Left ventricle myocardium inferior (tissue), 1 donor: ENCODE data around the gene EIF5AL1. TPM values are rescaled to one million over a fixed set of nuclear protein-coding genes. Genes with fewer than 3 reads are reported as not detected.

Experiments
- DNase-seq: peaks from one replicate; pipeline ENCODE4 v3.0.0-alpha.2; 2020
- H3K27ac ChIP-seq: fragments of 200-600 bp; replicated peaks from 2 replicates; pipeline ENCODE4 v1.8.0; 2021
- H3K27me3 ChIP-seq: fragments of 200-600 bp; 2 replicates; pipeline ENCODE4 v1.8.0; 2021; ENCODE audit warnings: low read depth
- H3K36me3 ChIP-seq: fragments of 200-600 bp; 2 replicates; pipeline ENCODE4 v1.8.0; 2021
- H3K4me1 ChIP-seq: fragments of 200-600 bp; 2 replicates; pipeline ENCODE4 v1.8.0; 2021
- H3K4me3 ChIP-seq: fragments of 200-600 bp; 2 replicates; pipeline ENCODE4 v1.8.0; 2021; ENCODE audit warnings: mild to moderate bottlenecking, moderate library complexity
- H3K9me3 ChIP-seq: fragments of 200-600 bp; replicated peaks from 2 replicates; pipeline ENCODE4 v1.8.0; 2021
- intact Hi-C: fragments of 100-400 bp; cut with micrococcal nuclease; formaldehyde crosslinking; loops from one replicate; pipeline ENCODE4 v1.11.0; 2022
- total RNA-seq: library from RNA; stranded (reverse); fragmentation: NEBNext Ultra II Directional; extraction: Animal tissue kit (Norgen Biotek cat#: 25700); gene quantifications from one replicate; pipeline ENCODE4 v1.2.1, GENCODE V29; 2021
- TF ChIP-seq, protein P1 (sequence below): fragments of 200-600 bp; IDR thresholded peaks from 2 replicates; pipeline ENCODE4 v1.8.0; 2021; ENCODE audit warnings: antibody characterized with exemption, mild to moderate bottlenecking, borderline replicate concordance
- donor health status: DM: no; HTN: yes; CAD: no; lungs with severe emphysema.

The EIF5AL1 gene
- total RNA-seq, 1 donor from 2014 or later: 0.05 TPM

DNA sequence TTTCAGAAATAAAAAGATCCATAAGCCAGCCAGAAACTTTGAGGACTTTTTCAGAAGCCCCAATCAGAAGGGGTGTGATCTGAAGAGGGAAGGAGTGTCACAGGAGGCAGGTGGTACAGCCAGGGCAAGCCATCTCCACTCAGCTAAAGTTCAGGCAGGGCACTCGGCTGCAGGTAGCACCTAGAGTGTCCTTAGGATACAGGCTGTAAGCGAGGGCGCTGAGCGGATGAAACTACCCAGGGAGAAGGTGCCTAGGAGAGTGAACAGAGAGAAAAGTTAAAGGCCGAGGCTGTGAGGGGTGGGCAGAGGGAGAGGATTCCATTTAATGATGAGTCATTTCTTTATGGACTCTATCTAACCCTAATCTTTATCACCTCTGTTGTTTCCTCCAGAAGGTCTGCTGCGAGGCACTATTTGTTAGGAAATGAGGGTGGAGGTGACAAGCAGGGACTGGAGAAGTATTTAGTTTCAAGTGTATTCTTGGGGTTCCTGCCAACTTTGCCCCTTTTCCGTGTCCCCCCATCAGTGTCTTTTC, 37.1 kb upstream of the EIF5AL1 start:
- intact Hi-C loops: no loop called here
- H3K4me3 ChIP-seq: no peak overlapping the region
- no peak overlapping the region for H3K27ac ChIP-seq
- no peaks in the 10 kb centered on the region for H3K27me3 ChIP-seq
- no peaks in the 10 kb centered on the region for H3K36me3 ChIP-seq
- no peak for DNase-seq
- H3K9me3 ChIP-seq: no peaks in the 10 kb centered on the region
- peaks cover 10% of the 10 kb centered on the region for H3K4me1 ChIP-seq
- TF ChIP-seq, protein P1, sequence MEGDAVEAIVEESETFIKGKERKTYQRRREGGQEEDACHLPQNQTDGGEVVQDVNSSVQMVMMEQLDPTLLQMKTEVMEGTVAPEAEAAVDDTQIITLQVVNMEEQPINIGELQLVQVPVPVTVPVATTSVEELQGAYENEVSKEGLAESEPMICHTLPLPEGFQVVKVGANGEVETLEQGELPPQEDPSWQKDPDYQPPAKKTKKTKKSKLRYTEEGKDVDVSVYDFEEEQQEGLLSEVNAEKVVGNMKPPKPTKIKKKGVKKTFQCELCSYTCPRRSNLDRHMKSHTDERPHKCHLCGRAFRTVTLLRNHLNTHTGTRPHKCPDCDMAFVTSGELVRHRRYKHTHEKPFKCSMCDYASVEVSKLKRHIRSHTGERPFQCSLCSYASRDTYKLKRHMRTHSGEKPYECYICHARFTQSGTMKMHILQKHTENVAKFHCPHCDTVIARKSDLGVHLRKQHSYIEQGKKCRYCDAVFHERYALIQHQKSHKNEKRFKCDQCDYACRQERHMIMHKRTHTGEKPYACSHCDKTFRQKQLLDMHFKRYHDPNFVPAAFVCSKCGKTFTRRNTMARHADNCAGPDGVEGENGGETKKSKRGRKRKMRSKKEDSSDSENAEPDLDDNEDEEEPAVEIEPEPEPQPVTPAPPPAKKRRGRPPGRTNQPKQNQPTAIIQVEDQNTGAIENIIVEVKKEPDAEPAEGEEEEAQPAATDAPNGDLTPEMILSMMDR: no peak

DNA sequence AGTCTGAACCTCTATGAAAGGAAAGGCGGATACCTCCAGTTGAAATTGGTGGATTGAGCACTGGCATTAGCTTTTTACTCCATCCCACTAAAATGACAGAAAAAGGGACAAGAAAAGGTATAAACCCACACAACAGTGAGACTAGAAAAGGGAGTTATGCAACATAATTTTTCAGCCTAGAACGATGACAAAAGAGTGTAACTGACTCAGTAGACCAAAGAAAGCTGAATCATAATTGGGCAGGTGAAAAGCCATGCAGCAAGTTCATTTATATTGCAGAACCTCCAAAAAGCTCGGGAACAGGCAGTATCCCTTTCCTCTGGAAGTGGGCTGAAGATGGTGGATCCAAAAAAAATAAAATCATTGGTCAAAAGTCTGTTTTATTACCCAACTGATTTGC, 36.5 kb upstream of the EIF5AL1 start:
- Histone ChIP-seq H3K27me3 (no peaks in the 10 kb centered on the region), H3K4me1 (peaks cover 10% of the 10 kb centered on the region), H3K27ac (no peak overlapping the region), H3K9me3 (no peaks in the 10 kb centered on the region), H3K4me3 (no peak overlapping the region), H3K36me3 (no peaks in the 10 kb centered on the region)
- DNase-seq: no peak
- intact Hi-C loops: no loop called here
- TF ChIP-seq, protein P1: no peak

DNA sequence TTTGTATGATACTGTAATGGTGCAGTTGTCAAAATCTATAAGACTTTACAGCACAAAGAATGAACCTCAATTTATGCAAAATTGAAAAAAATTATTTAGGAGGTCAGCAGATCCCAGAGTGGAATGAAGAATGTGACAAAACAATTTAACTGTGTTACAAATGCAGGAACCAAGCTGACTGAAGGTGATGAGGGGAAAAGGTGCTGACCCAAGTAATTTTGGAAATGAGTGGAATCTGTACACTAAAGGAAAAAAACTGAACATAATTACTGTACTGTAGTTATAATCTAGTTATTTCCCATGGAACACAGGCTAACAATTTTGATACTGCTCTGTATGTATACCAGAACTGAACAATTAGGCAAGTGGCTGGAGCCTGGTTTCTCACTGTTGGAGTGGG, 35.7 kb upstream of the EIF5AL1 start:
- no peak for DNase-seq
- H3K27ac ChIP-seq: no peak overlapping the region
- no peaks in the 10 kb centered on the region for H3K27me3 ChIP-seq
- TF ChIP-seq, protein P1: no peak
- H3K9me3 ChIP-seq: no peaks in the 10 kb centered on the region
- intact Hi-C loops: no loop called here
- H3K4me3 ChIP-seq: no peak overlapping the region
- no peaks in the 10 kb centered on the region for H3K36me3 ChIP-seq
- peaks cover 5% of the 10 kb centered on the region for H3K4me1 ChIP-seq

DNA sequence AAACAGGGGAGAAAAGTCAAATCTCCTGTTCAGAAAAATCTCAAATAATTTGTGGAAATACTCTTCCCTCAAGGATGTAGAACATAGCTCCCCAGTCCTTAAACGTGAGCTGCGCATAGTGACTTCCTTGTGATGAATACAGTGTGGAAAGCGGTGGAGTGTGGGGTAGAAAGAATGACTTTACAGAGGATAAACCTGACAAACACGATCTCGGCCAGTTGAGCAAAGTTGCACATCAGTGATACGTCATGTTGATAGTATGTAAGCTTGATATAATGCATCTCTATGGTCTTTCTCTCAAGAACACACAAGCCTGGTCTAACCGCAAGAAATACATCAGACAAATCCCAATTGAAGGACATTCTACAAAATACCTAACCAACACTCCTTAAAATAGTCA, 34.9 kb upstream of the EIF5AL1 start:
- DNase-seq: no peak
- H3K36me3 ChIP-seq: no peaks in the 10 kb centered on the region

DNA sequence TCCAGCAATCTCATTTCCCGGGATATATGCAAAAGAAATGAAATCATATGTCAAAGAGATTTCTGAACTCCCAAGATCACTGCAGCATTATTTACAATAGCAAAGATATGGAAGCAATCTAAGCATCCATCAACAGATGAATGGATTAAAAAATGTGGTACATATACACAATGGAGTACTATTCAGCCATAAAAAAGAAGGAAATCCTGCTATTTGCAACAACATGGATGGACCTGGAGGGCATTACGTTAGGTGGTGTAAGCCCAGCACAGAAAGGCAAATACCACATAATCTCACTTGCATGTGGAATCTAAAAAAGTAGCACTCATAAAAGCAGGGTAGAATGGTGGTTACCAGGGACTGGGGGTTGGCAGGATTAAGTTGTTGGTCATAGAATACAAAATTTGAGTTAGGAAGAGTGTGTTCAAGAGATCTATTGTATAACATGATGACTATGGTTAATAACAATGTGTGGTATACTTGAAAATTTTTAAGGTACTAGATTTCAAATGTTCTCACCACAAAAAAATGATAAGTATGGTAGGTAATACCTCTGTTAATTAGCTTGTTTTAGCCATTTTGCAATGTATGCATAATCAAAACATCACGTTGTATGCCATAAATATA, 32.9 kb upstream of the EIF5AL1 start:
- Histone ChIP-seq H3K4me1 (peaks cover 9% of the 10 kb centered on the region), H3K36me3 (no peaks in the 10 kb centered on the region), H3K4me3 (no peak overlapping the region), H3K27ac (no peak overlapping the region), H3K9me3 (no peaks in the 10 kb centered on the region), H3K27me3 (no peaks in the 10 kb centered on the region)
- TF ChIP-seq, protein P1: no peak
- intact Hi-C loops: no loop called here
- no peak for DNase-seq

More for the DNA sequence above, 34.9 kb upstream of the EIF5AL1 start:
- no peak overlapping the region for H3K27ac ChIP-seq
- TF ChIP-seq, protein P1: no peak
- no peak overlapping the region for H3K4me3 ChIP-seq
- intact Hi-C loops: no loop called here
- H3K9me3 ChIP-seq: no peaks in the 10 kb centered on the region
- H3K27me3 ChIP-seq: no peaks in the 10 kb centered on the region
- no peaks in the 10 kb centered on the region for H3K4me1 ChIP-seq
